ENCODE measurements around the gene GAS7. TPM values are rescaled to one million over a fixed set of nuclear protein-coding genes. Genes with fewer than 3 reads are reported as not detected.

GAS7 gene
- total and polyA plus RNA-seq, 10 of the 15 experiments (the other 5 are each of a cell fraction or from before 2014, with no cell fraction given): 2.3 to 53.4 (median 24.0) TPM

- in situ Hi-C loops (cut with MboI): no loop called here
- no TSS peak for BruUV-seq (replicated peaks)
- Histone ChIP-seq H3K36me3 (ENCODE audit: control insufficient read depth in 2 of 2, insufficient read depth in 2 of 2, low read length in 1 of 2) (no peaks in the 10 kb centered on the region; a peak in 1 of 4 replicates), H3K79me2 (ENCODE audit: control insufficient read depth, insufficient read depth, low read length) (no peaks in the 10 kb centered on the region), H3K4me2 (ENCODE audit: control insufficient read depth, insufficient read depth) (no peak overlapping the region), H2AFZ (ENCODE audit: control insufficient read depth, low read depth, low read length) (no peak overlapping the region), H3K27me3 (replicated peaks in 1 of 2; ENCODE audit: control insufficient read depth in 2 of 2, insufficient read depth in 2 of 2, low read length in 1 of 2) (no peaks in the 10 kb centered on the region), H3K9me3 (replicated peaks; ENCODE audit: control insufficient read depth, insufficient read depth, low read length) (peaks cover 2% of the 10 kb centered on the region; the same call in 1 of the 3 replicates), H3K9ac (ENCODE audit: control insufficient read depth, insufficient read depth, low read length) (no peak overlapping the region), H3K27ac (ENCODE audit: control insufficient read depth, insufficient read depth) (no peak overlapping the region), H3K4me1 (ENCODE audit: control insufficient read depth, insufficient read depth, low read length) (no peaks in the 10 kb centered on the region), H4K20me1 (ENCODE audit: control insufficient read depth, insufficient read depth) (no peaks in the 10 kb centered on the region), H3K4me3 (no peak overlapping the region)
- intact Hi-C loops (cut with micrococcal nuclease; ENCODE audit: unreplicated experiment): no loop called here
- ChIA-PET SMC1A (ENCODE audit: uncharacterized antibody, unreplicated experiment) (interaction anchor here (0.6 kb wide), 1 partner anchor 192 kb away, joined by 3 read pairs; no protein-coding TSS in a partner anchor), CTCF (interaction anchor here (3.6 kb wide), 1 partner anchor 12 kb away, joined by 15 read pairs; no protein-coding TSS in a partner anchor), POLR2A (no interaction called here), RAD21 (ENCODE audit: unreplicated experiment) (interaction anchor here (1.6 kb wide), 1 partner anchor 11 kb away, joined by 3 read pairs; no protein-coding TSS in a partner anchor)
- ATAC-seq (no peak), FAIRE-seq (no peak), DNase-seq (ENCODE audit: low read depth, low spot score) (no peak)
- WGBS (ENCODE audit: insufficient coverage, insufficient replicate concordance, low lambda C conversion rate, missing lambda C conversion rate): 39% methylated on average over 3 of the region's 3 CpGs
- no peak for TF ChIP-seq PRDM15 (CRISPR knock-in tag; IDR thresholded peaks at IDR 0.05)
- no peak for TF ChIP-seq CEBPZ (IDR thresholded peaks at IDR 0.05; ENCODE audit: low read depth, low read length)
- TF ChIP-seq ESRRA (IDR thresholded peaks at IDR 0.05; ENCODE audit: low read length): no peak
- TF ChIP-seq POLR2AphosphoS2 (IDR thresholded peaks at IDR 0.05; ENCODE audit: low read depth, low read length): no peak
- no peak for TF ChIP-seq CHD1 (IDR thresholded peaks at IDR 0.05; ENCODE audit: low read depth, low read length)
- no peak for TF ChIP-seq MXI1 (IDR thresholded peaks at IDR 0.05; ENCODE audit: low read depth, low read length)
- TF ChIP-seq PML (IDR thresholded peaks at IDR 0.05; ENCODE audit: low read length): no peak
- no peak for TF ChIP-seq ZSCAN29 (IDR thresholded peaks at IDR 0.05)
- TF ChIP-seq RBBP5 (conservative IDR thresholded peaks at IDR 0.05): no peak
- TF ChIP-seq IKZF2 (IDR thresholded peaks at IDR 0.05): no peak
- TF ChIP-seq ELK1 (IDR thresholded peaks at IDR 0.05; ENCODE audit: low read depth, low read length): no peak
- no peak for TF ChIP-seq FOS (IDR thresholded peaks at IDR 0.05; ENCODE audit: borderline replicate concordance, extremely low read depth, insufficient read length)
- no peak for TF ChIP-seq SIX5 (IDR thresholded peaks at IDR 0.05; ENCODE audit: low read depth, low read length, severe bottlenecking)
Measured at GRCh38 chr17:9936095-9936494, 262.3 kb downstream of the GAS7 start.
